Subcutaneous adipose tissue (tissue), 4 donors: ENCODE measurements around the gene IMPACT. TPM values are rescaled to one million over a fixed set of nuclear protein-coding genes. Genes with fewer than 3 reads are reported as not detected.

Experiments
- CTCF ChIP-seq: fragments of 450-650 bp; IDR thresholded peaks from one replicate; pipeline ENCODE4 v1.5.1; 2016; ENCODE audit warnings: low read depth, mild to moderate bottlenecking, control low read depth, antibody characterized with exemption, moderate library complexity
- total RNA-seq, 4 donors: library from RNA; depleted of rRNA; stranded (reverse); fragments of >200 nt; gene quantifications; one replicate each; pipeline ENCODE4 v1.1.0, GENCODE V29; 2016

Gene IMPACT
- total RNA-seq, 4 donors from 2014 or later = 23.1 to 34.9 (median 28.3) TPM

- no peak for TF ChIP-seq CTCF
Observed at GRCh38 chr18:24403076-24403475, 23.4 kb upstream of the IMPACT start.

- no peak for TF ChIP-seq CTCF
Observed at GRCh38 chr18:24404591-24404990, 21.9 kb upstream of the IMPACT start.

- no peak for TF ChIP-seq CTCF
Observed at GRCh38 chr18:24408496-24408895, 18.0 kb upstream of the IMPACT start.

- TF ChIP-seq CTCF = no peak
Observed at GRCh38 chr18:24413148-24413547, 13.3 kb upstream of the IMPACT start.

GRCh38 chr18:24414349-24415003 lies 12.0 kb upstream of the IMPACT start:
- TF ChIP-seq CTCF = no peak

- no peak for TF ChIP-seq CTCF
Observed at GRCh38 chr18:24417480-24417879, 9.0 kb upstream of the IMPACT start.

- TF ChIP-seq CTCF = no peak
Observed at GRCh38 chr18:24420551-24420950, 5.9 kb upstream of the IMPACT start.
